Ovary (tissue), 3 donors: Measurements from ENCODE around the gene ETFA.

ENCODE experiments used
- POLR2A ChIP-seq: fragments of 450-650 bp; IDR thresholded peaks from one replicate; pipeline ENCODE4 v1.6.1; 2017; ENCODE audit warnings: antibody characterized with exemption, mild to moderate bottlenecking, moderate library complexity
- TF ChIP-seq, protein P1 (sequence below), 3 donors: fragments of 450-650 bp in 2 of 3; fragments of 200-600 bp in 1 of 3; IDR thresholded peaks; one replicate each; pipeline versions ENCODE4 v1.5.1 to v1.8.0; 2016 to 2022; ENCODE audit warnings: antibody characterized with exemption in 3 of 3, mild to moderate bottlenecking in 1 of 3
- donor health status: DM: no; HTN: no; CAD: no.

DNA sequence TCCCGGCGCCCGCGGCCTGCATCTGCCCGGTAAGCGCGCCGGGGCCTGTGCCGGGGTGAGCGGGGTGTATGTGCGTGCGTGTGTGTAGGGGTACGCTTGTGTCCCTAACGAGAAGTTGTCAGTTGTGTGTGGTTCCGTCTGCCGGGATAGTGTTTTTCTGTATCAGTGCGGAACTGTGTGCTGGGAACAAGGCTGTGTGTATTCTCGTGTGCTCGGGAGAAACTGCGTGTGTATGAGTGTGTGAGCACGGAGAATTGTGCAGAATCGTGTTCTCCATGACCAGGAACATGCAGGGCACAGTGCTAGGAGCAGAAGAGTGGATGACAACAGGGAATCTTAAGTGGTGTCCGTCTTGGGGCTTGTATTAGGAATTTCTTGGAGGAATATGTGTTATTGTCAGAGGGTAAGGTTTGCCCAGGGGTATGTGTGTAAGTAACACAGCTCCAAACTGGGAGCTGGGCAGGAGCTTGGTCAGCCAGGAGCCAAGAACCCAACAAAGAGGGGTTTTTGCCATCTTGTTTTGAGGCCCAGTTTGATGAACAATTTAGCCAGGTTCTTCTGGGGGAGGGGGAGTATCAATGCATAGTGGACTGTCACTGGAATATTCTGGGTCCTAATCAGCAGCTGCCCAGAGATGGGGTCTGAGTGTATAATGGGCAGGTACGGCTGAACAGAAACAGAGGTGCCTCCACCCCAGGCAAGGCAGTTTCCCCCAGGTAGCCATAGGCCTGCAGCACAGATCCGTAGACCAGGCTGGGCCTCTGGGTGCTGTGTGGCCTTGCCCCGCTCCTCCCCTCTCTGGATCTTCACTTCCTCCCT, 27.4 kb upstream of the ETFA start:
- TF ChIP-seq, protein P1, sequence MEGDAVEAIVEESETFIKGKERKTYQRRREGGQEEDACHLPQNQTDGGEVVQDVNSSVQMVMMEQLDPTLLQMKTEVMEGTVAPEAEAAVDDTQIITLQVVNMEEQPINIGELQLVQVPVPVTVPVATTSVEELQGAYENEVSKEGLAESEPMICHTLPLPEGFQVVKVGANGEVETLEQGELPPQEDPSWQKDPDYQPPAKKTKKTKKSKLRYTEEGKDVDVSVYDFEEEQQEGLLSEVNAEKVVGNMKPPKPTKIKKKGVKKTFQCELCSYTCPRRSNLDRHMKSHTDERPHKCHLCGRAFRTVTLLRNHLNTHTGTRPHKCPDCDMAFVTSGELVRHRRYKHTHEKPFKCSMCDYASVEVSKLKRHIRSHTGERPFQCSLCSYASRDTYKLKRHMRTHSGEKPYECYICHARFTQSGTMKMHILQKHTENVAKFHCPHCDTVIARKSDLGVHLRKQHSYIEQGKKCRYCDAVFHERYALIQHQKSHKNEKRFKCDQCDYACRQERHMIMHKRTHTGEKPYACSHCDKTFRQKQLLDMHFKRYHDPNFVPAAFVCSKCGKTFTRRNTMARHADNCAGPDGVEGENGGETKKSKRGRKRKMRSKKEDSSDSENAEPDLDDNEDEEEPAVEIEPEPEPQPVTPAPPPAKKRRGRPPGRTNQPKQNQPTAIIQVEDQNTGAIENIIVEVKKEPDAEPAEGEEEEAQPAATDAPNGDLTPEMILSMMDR (IDR thresholded peaks at IDR 0.05): no peak
- TF ChIP-seq POLR2A: no peak
